ENCODE results near the gene CYP3A7.
"Not testable (repeated sequence)": the region's sequence is repeated elsewhere in the genome, so short reads cannot be mapped to it uniquely, and the experiment has no call there.

CYP3A7 gene

DNA sequence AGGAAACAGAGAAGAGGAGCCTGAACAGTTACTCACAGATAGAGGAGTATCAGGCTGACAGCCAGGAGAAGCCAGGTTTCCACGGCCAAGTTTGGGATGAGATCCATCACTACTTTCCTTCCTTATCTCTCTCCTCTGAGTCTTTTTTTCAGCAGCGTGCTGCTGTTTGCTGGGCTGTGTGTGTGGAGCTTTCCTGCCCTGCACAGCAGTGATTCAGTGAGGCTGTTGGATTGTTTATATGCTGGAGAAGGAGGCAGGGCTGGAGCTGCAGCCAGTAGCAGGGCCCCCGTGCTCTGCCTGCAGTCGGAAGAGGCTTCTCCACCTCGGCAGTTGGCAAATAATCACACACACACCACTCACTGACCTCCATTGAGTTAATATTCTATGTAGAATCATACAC is at the start of gene CYP3A7:
CYP3A7 (minus strand) TSS at position 210 of the 400 bp plus-strand sequence; CDS start at position 107, 103 bp downstream.
- DNase-seq: no peak

DNA sequence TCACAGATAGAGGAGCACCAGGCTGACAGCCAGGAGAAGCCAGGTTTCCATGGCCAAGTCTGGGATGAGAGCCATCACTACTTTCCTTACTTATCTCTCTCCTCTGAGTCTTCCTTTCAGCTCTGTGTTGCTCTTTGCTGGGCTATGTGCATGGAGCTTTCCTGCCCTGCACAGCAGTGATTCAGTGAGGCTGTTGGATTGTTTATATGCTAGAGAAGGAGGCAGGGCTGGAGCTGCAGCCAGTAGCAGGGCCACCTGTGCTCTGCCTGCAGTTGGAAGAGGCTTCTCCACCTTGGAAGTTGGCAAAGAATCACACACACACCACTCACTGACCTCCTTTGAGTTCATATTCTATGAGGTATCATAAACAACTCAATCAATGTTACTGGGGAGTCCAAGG is 49.0 kb upstream of the CYP3A7 start, which contains the start of gene CYP3A4:
CYP3A4 (minus strand) TSS at position 178 of the 400 bp plus-strand sequence; CDS start at position 75, 103 bp downstream.
- DNase-seq: no peak

DNA sequence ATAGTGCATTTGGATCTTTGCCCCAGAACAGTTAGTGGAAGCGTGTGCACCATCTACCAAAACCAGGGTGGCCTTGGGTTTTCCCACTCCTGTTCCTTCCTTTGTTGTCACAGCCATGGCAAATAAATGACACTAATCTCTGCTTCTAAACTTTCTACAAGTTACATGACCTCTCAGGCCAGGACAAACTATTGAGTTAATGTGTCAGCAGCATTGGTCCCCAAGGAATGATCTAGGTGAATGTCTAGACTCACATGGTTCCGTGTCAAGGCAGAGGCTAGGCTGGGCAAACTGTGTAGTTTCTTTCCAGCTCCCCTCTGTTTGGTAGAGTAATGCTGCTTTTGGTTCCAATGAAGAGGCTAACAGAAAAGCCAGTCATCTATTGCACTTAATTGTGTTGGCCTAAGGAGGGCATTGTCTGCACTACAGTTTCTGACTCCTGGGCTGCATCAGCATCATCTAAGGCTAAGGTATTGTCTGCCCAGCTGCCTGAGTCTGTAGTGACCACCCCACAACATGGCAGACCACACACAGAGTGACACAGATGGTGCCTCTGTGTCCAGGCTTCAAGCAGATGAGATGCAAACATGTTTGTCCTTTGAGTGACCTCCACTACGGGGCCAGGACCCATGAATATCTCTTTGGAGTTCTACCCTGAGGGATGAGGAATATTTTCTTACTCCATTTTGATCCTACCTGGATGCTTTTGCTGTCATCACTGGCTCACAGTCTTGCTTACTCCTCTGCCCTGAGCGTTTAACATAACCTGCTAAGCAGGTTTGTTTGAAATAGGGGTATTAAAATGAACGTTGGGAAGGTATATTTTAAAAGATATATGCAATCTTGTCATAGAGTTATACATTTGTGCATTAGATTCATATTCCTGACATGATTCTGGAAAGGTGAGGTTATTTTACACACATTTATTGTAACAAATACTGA is 47.3 kb upstream of the CYP3A7 start:
- DNase-seq: no peak

DNA sequence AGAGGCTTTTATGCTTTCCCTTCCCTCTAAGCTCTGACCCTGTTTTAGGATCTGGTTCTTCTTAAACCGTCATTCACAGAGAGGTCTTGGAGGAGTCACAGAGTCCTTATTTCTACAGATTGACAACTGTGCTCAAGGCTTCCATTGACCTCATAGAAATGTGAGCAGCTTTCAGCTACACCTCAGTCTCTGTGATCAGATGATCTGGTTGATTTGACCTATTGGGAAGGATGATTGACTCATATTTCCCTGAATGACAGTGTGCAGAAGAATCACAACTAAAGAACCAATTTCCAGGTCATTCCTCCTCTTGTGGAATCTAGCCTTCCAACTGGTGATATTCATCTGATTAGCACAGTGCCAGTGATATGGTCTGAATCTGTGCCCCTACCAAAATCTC is 45.6 kb upstream of the CYP3A7 start:
- no peak for DNase-seq

GRCh38 chr7:99779949-99780348 is 45.0 kb upstream of the CYP3A7 start:
- DNase-seq: no peak

DNA sequence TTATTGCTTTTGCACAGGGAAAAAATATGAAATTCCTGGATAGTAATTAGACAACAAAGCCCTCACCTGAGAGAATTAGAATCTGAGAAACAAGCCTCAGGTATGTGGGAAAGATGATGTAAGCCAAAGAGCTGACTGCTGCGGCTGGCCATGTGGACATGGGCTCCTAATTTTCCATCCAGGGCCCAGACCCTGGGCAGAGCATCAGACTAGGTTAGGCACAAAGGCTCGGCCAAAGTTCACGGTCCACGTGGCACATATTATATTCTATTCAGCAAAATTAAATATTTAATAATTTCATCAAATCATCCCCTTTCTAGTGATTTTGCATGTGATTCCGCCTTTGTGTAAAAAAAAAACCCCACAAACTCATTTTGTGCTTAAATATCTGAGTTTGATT is 43.9 kb upstream of the CYP3A7 start:
- no peak for DNase-seq

GRCh38 chr7:99773395-99773794 is 38.4 kb upstream of the CYP3A7 start:
- not testable (repeated sequence) for DNase-seq

DNA sequence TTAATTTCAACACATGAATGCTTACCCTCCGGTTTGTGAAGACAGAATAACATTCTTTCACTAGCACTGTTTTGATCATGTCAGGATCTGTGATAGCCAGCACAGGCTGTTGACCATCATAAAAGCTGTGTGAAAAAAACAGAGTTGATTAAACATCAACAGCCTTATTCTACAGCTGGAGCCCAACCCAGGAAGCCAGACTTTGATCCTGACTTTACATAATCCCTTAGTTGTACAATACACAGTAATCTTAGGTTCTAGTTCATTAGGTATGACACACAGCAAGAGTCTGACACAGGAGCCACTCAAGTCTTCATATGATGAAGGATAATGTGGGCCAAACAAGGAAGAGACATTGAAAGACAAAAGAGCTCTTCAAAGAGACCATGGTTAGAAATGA is 37.6 kb upstream of the CYP3A7 start:
- no peak for DNase-seq

- DNase-seq: not testable (repeated sequence)
These were observed 34.5 kb upstream of the CYP3A7 start for GRCh38 chr7:99769494-99769893.

DNA sequence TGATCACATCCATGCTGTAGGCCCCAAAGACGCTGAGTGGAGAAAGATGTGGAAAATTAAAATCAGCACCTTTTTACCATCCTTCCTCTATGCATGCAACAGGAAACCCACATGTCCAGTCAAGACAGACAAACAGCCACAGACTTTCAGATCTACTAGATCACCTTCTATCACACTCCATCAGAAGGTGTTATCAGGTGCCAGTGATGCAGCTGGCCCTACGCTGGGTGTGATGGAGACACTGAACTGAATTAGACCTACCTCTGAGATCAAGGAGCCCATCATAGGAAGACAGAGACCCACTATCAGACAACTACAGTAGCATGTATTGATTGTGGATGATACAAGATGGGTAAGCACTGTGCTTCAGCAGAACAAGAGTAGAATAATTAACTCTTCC is 33.5 kb upstream of the CYP3A7 start:
- no peak for DNase-seq

GRCh38 chr7:99767662-99768061 is 32.7 kb upstream of the CYP3A7 start:
- no peak for DNase-seq

GRCh38 chr7:99766484-99767099 is 31.6 kb upstream of the CYP3A7 start:
- no peak for DNase-seq

DNA sequence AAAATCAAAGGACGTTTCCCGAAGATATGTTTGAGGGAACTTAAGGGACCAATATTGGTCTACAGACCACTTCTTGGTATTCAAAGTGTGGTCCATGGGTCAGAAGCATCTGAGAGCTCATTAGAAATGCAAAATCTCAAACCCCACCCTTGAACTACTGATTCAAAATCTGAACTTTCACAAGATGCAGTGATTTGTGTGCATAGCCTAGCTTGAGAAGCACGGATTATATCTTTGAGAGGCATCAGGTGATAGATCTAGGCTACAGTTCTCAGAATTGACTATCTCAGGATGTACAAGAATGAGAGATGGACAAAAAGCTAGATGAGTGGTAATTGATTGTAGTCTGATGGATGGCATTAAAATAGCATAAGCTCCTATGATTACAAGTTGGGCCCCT is 29.5 kb upstream of the CYP3A7 start:
- DNase-seq: no peak

- no peak for DNase-seq
These were observed 27.8 kb upstream of the CYP3A7 start for GRCh38 chr7:99762680-99763327.

DNA sequence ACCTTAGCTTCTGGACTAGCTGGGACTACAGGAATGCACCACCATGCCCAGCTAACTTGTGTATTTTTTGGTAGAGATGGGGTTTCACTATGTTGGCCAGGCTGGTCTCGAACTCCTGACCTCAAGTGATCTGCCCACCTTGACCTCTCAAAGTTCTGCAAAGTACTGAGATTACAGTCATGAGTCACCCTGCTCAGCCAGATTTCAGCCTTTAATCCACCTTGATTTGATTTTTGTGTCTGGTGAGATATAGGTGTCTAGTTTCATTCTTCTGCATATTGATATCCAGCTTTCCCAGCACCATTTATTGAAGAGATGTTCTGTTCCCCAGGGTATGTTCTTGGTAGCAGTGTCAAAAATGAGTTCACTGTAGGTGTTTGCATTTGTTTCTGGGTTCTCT is 20.1 kb upstream of the CYP3A7 start:
- DNase-seq: no peak

DNA sequence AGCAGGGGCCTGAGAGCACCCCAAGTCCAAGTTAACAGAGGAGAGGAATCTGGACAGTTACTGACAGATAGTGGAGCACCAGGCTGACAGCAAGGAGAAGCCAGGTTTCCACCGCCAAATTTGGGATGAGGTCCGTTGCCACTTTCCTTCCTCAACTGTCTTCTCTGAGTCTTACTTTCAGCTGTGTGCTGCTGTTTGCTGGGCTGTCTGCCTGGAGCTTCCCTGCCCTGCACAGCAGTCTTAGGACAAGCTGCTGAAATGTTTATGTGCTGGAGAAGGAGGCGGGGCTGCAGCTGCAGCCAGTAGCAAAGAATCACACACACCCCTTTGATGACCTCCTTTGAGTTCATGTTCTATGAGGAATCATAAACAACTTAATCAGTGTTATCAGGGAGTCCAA is 17.4 kb upstream of the CYP3A7 start:
- DNase-seq: no peak

GRCh38 chr7:99751322-99752052 is 16.5 kb upstream of the CYP3A7 start:
- DNase-seq: not testable (repeated sequence)

DNA sequence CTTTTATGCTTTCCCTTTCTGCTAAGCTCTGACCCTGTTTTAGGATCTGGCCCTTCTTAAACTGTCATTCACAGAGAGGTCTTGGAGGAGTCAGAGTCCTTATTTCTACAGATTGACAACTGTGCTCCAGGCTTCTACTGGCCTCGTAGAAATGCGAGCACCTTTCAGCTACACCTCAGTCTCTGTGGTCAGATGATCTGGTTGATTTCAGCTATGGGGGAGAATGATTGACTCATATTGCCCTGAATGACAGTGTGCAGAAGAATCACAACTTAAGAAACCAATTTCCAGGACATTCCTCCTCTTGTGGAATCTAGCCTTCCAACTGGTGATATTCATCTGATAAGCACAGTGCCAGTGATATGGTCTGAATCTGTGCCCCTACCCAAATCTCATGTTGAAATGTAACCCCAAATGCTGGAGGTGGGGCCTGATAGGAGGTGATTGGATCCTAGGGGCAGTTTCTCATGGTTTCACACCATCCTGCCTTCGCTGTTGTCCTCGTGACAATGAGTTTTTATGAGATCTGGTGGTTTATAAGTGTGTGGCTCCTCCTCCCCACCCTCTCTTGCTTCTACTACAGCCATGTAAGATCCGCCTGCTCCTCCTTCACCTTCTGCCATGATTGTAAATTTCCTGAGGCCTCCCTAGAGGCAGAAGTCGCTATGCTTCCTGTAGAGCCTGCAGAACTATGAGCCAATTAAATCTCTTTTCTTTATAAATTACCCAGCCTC is 14.0 kb upstream of the CYP3A7 start:
- DNase-seq: no peak

DNA sequence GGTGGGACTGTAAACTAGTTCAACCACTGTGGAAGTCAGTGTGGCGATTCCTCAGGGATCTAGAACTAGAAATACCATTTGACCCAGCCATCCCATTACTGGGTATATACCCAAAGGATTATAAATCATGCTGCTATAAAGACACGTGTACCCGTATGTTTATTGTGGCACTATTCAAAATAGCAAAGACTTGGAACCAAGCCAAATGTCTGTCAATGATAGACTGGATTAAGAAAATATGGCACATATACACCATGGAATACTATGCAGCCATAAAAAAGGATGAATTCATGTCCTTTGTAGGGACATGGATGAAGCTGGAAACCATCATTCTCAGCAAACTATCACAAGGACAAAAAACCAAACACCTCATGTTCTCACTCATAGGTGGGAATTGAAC is 11.9 kb upstream of the CYP3A7 start:
- not testable (repeated sequence) for DNase-seq

GRCh38 chr7:99745395-99745794 is 10.4 kb upstream of the CYP3A7 start:
- not testable (repeated sequence) for DNase-seq

GRCh38 chr7:99742737-99743394 is 7.9 kb upstream of the CYP3A7 start:
- no peak for DNase-seq

GRCh38 chr7:99741441-99741795 is 6.4 kb upstream of the CYP3A7 start:
- DNase-seq: no peak

All from NCI-H2107 (cell line).